CD1c-positive myeloid dendritic cell (primary cell): ENCODE measurements around the gene ARMC2.
A peak's percentile ranks its signal among the peaks of the same experiment; 100 is the strongest.
"Not testable (repeated sequence)": the region's sequence is repeated elsewhere in the genome, so short reads cannot be mapped to it uniquely, and the experiment has no call there.

ENCODE experiments used
- DNase-seq: peaks from one replicate; pipeline ENCODE4 v3.0.0-alpha.2; 2016; ENCODE audit errors: extremely low spot score

ARMC2 gene

DNA sequence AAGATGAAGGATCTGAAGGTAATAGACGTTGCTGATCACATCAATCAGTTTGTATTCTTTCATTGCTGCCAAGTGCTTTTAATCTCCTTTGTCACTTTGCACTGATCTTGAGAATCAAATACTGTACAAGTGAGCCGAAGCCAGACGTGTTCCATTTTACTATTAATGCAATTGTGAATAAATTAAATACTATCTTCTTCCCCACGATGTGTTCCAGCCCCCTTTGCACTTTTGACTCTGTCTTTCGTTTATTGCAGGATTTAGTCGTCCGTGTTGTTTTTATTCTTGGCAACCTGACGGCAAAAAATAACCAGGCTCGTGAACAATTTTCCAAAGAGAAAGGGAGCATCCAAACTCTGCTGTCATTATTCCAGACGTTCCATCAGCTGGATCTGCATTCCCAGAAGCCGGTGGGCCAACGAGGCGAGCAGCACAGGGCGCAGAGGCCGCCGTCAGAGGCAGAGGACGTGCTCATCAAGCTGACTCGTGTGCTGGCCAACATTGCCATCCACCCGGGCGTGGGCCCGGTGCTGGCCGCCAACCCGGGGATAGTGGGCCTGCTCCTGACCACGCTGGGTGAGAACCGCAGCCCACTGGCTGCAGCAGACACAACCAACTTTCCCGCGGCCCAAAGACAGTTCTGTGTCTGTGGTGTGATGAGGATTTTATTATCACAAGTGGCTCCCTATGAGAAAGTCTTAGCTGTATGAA, 104.7 kb downstream of the ARMC2 start:
- DNase-seq = no peak

DNA sequence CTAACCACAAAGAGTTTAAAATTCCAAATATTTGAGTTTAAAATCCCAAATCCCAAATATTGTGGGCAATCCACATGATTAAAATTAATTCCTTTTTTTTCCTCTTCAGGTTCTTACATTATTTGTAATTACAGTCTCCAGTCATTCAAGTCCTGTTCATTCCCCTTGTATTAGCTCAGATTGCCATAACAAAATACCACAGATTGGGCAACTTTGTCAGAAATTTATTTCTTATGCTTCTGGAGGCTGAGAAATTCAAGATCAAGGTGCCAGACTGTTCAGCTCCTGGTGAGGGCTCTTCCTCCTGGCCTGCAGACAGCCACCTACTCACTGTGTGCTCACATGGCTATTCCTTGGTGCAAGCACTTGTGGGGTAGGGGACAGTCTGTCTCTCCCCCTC, 105.5 kb downstream of the ARMC2 start:
- no peak for DNase-seq

DNA sequence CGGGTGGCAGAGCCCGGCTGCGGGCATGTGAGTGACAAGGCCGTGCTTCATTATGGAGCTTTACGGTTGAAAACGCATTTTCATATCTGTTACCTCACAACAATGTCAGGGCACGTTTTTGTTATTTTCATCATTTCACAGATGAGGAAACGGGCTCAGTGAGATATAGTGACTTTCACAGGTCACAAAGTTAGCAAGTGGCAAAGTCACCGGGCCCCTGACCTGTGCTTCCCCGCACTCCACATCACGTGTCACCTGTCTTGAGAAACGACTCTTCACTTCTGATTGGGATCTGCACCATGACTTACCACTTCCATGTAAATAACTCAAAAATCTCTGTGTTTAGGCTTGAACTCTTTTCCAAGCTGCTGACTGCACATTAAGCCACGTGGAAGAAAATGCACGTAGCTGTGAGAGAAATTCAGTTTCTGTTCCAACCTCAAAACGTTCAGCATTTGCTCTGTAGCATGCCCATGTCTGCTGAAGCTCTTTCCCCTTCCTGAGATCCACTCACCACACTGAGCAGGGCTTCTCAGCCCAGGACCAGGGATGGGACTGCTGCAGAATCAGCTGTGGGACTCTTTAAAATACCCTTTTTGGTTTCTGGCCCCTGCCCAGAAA, 107.2 kb downstream of the ARMC2 start:
- DNase-seq = no peak

DNA sequence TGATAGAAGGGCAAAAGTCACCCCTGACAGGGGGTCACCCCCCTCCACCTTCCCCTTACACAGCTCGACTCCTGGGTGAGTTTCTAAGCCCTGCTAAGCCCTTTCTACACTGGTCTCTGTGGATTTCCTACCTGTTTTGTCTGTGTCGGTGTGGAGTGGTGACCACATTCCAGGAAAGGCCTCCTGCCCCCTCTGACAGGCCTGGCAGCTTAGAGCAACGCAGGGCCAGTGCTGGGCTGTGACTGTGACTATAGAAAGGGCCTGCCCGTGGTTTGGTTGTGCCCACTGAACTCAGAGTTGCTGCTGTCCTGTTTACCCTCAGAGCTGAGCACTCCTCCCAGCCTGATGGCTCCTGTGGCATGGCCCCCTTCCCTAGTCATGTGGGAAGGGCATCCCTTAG, 109.0 kb downstream of the ARMC2 start:
- no peak for DNase-seq

DNA sequence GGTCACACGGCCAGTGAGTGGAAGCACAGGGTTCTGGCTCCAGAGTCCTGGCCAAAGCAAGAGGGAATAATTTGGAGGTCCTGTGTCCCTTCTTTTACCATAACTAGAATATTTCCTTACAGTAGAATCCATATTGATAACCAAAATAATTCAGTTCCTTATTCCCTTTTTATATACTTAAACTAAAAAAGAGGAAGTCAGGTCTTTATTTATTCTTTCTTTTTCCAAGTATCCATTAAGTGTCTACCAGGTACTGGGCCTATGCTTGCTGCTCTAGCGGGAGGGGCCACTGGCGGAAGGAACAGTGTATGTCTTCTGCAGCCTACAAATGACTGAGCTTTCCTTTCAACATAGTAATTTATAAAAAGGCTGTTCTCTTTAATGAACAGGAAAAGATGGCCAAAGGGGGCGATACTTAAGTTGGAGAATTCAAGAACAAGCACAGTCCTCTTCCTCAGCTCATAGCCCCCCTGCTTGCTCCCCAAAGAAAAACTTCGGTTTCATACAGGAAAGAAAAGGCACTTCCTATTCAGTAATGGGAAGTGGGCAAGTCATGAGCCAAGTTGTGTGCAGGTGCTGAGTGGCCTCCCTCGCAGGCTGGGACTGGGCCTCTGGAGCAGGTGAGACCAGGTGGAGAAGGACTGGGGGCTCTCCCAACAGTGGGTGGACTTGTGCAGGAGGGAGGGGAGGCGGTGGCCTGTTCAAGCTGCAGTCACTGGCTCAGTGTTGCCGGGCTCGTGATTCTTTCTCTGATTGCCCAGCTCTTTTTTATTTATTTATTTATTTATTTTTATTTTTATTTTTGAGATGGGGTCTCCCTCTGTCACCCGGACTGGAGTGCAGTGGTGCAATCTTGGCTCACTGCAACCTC, 110.9 kb downstream of the ARMC2 start:
- peak; percentile 8 for DNase-seq

DNA sequence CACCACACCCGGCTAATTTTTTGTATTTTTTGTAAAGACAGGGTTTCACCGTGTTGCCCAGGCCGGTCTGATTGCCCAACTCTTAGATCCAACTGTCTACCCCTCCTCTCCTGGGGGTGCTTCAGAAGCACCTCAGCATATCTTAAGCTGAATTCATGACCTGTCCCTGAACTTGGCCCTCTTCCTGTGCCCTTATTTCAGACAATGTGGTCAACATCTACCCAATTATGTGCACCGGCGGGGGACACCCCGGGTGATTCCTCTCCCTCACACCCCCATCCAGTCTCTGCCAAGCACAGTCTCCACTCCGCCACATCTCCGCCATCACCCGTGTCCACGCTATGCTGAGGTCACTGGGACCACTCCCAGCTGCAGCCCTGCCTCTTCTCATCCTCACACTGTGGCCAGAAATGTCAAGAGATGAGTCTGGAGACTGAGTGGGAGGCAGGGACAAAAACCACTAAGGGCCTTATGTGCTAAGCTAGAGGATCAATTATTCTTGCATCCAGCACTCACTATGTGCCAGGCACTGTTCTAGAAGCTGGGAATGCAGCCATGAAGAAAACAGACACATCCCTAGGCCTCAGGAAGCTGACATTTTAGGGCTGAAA, 111.9 kb downstream of the ARMC2 start:
- no peak for DNase-seq

DNA sequence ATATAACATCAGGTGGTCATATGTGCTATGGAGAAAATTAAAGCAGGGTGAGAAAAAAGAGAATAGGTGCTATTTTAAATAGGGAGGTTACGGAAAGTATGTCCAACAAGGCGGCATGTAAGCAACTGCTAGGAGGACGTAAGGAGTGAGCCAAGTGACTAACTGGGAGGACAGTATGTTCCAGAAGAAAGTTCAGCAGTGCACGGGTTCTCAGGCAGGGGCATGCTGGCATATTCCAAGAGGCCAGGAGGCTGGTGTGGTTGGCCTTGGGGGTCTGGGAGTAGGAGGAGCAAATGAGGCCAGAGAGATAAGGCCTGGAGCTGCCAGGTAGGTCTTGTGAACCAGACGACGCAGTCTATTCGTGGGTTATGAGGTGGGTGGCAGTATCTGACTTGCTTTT, 112.4 kb downstream of the ARMC2 start:
- no peak for DNase-seq

DNA sequence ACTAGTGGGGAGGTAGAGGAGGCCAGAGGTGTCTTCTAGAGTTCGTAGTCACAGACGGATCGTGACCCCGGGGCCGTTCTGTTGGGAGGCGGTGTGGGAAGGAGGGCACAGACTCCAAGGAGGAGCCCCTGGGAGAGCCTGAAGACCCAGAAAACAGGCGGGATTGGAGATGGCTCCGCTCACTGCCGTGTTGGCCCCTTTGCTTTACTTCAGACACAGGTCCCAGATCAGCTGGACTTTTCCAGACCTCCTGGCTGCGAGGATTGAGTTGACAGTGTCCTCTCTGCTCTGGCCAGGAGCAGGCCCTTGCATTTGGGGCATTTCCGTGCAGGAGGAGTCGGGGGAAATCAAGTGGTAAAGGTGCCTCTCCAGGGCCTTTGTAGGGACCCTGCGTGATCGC, 112.9 kb downstream of the ARMC2 start:
- DNase-seq = no peak

DNA sequence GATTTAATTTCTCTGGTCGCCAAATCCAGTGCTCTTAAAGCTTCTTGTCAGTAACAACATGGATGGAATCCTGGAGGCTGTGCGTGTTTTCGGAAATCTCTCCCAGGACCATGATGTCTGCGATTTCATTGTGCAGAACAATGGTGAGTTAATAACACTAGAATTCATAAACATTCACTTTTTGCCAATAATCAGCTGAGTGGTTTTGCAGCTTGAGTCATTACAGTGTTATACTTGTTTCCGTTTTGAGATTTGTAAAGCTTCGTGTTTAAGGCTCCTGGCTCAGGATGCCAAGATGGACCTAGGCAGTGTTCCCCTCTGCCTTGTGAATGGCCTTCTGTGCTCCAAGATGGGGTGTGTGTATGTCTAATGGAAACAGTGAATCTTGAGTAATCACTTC, 113.8 kb downstream of the ARMC2 start:
- DNase-seq = no peak

DNA sequence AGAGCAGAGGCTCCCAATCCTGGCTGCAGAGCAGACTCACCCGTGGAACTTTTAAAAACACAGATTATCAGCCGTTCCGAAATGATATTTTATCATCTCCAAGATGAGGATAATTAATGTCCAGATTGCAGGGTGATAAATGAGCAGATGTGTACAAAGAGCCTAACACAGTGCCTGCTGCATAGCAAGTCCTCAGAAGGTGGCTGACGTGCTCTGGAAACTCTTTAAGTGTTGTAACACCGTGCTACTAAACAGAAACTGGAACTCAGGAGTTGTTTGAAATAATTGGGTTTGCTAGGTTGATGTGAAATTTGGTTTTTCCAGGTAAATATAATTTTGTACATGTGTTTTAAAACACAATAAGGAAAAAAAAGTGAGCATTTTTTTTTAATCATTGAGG, 118.0 kb downstream of the ARMC2 start:
- peak; percentile 5 for DNase-seq

DNA sequence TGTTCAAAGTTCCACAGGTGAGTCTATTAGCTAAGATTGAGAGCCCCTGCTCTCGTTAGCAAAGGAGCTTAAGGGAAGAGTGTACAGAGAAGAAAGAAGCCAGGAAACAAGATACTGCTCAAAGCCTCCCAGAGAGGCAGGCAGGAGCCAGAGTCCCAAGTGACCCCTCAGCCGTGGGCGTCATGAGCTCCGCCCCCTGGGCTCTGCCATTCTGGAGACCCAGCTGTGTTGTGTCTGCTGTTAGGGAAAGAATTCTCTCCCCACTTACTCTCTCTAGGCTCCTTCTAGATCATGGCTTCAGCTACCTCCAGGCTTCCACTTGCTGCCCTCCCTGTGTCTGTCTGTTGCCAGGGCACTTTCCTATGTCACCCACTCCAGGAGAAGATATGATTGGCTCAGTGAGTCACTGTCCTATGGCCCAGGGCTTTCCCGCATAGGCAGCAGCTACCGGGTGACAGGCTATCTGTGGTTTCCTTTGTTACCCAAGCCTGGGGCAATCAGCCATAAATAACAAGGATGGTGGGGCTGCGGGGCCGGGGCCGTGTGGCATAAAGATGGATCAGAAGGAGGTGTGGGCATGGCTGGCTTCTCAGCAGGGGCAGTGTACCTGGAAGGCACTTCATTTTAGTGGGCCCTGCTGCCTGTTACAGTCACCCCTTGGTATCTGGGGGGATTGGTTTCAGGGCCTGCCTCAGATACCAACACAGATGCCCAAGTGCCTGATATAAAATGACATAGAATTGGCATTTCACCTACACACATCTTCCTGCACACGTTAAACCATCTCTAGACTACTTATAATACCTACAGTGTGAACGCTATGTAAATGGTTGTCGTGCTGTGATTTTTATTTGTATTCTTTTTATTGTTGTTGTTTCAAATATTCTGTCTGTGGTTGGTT, 118.9 kb downstream of the ARMC2 start:
- DNase-seq = peak; percentile 64

DNA sequence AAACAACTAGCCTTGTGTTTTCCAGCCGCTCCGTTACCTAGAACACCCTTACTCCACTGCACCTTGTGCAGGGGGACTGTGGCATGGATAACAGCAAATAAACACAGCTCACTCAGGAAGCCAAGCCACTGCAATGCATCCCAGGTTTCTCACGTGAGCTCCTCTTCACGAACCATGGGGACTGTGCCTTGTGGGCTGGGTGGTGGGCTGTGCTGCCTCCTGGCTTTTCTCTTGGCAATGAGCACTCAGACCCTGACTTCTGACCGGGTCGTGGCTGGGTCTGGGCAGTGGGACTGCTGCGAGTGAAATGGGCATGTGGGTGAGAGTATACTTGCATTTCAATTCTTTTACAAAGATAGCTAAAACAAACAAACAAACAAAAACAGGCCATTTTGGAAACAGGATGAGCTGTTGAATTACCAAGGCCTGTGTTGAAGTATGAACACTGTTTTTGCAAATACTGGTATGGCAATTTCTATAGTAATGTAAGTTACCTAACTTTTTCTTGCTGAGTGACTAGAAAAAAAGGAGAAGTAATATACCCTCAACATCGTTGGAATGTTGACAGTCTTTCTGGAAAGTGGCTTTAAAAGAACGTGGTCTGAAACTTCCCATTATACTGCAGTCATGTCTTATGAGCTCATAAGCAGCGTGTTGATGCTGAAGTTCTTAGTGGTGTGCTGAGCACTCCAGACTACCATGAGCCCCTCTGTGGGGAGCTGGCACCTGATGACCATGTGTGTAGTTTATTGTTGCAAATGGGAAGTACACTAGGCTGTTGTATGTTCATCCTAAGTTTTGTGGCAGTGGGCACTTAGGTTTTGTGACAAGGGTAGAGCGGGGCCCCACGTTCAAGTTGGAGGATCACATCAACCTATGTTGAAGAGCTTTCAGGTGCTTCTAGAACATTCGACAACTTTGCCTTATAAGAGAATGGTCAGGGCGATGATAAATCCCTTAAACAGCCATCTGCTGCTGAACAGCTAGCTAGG, 120.4 kb downstream of the ARMC2 start:
- peak; percentile 42 for DNase-seq

DNA sequence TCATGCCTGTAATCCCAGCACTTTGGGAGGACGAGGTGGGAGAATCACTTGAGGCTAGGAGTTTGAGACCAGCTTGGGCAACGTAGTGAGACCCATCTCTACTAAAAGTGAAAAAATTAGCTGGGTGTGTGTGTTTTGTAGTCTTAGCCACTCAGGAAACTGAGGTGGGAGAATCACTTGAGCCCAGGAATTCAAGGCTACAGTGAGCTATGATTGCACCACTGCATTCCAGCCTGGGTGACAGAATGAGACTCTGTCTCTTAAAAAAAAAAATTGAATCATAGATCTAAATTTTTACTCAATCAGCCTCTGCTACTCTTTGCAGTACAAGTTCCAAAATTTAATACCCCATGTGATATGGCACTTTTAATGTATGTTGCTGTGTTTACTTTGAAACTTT, 121.6 kb downstream of the ARMC2 start:
- DNase-seq = no peak

DNA sequence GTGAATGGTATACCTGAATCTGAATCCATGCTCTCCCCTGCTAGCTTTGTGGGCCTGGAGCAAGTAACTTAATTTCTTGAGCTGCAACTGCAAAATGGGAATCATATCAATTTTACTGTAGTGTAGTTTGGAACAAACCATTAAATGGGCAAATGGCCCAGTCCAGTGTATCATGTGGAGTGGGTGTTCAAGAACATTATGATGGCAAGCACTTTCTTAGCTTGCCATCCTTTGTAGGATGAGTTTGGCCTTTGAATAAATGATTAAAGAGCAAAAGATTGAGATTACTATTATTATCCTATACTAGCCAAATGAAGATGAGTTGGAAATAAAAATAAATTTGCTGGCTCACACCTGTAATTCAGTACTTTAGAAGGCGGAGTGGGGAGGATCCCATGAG, 126.0 kb downstream of the ARMC2 start:
- no peak for DNase-seq

DNA sequence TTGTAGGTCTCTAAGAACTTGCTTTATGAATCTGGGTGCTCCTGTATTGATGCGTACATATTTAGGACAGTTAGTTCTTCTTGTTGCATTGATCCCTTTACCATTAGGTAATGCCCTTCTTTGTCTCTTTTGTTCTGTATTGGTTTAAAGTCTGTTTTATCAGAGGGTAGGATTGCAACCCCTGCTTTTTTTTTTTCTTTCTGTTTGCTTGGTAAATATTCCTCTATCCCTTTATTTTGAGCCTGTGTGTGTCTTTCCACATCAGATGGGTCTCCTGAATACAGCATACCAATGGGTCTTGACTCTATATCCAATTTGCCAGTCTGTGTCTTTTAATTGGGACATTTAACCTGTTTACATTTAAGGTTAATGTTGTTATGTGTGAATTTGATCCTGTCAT, 130.4 kb downstream of the ARMC2 start:
- not testable (repeated sequence) for DNase-seq

DNA sequence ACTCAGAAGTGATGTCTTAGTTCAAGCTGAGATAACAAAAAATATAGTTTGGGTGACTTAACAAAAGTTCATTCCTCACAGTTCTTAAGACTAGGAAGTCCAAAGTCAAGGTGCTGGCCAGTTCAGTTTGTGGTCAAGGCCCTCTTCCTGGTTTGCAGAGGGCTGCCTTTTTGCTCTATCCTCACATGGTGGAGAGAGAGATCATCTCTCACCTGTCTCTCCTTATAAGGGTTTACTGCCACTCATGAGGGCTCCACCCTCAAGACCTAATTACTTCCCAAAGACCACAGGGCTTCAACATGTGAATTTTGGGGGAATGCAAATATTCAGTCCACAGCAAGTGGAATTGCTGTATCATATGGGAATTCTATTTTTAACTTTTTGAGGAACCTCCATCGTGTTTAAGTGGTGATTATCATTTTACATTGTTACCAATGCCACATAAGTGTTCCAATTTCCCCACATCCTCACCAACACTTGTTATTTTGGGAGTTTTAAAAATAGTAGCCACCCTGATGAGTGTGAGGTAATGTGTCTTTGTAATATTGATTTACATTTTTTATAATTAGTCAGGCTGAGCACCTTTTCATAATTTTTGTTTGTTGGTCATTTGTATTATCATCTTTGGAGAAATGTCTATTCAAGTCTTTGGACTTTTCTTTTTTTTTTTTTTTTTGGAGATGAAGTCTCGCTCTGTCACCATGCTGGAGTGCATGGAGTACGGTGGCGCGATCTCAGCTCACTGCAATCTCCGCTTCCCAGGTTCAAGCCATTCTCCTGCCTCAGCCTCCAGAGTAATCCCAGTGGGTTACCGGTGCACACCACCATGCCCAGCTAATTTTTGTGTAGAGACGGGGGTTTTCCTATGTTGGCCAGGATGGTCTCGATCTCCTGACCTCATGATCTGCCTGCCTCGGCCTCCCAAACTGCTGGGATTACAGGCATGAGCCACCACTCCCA, 134.2 kb downstream of the ARMC2 start:
- DNase-seq = no peak

DNA sequence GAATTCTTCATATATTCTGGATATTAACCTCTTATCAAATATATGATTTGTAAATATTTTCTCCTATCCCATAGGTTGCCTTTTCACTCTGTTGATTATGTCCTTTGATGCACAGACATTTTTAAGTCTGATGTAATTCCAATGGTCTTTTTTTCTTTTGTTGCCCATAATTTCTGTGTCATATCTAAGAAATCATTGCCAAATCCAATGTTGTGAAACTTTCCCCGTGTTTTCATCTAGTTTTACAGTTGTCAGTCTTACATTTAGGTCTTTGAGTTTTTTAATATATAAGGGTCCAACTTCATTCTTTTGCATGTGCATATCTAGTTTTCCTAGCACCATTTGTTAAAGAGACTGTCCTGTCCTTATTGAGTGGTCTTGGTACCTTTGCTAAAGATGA, 134.9 kb downstream of the ARMC2 start:
- DNase-seq = no peak

DNA sequence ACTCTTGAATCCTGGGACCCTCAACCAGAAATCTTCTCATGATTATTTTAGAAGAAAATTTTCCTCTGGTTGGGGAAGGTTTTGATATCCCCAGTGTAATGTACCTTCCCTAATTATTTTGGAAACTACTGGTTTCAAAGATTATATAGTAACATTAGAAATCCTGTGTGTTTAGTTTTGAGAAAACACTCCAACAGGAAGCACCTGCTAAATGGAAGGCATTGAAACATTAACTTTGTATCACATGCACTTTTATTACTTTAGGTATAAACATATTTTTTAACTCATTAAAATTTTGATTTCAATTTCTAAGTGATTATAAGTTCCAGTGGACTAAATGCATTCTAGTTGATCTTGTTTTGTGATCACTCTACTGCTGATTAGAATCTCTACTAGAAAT, 137.1 kb downstream of the ARMC2 start:
- DNase-seq = no peak

DNA sequence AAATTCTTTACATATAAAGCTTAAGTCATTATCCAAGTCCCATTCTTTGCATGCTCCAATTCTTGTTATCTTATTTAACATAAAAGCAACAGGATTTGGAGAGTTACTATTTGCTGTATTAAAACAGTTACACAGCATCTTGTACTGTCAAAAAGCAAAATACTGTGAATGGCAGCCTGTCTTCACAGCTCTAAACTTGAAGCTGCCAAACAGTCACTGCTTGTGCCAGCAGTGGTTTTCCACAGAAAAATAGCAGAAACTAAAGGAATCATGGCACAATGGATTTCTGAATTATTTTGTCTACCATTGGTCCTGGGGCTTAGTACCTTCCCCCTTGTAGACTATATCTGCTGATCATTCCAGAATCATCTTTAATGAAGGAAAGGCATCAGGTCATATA, 138.9 kb downstream of the ARMC2 start:
- DNase-seq = no peak
